Measurements from ENCODE around the gene EBPL.

Gene EBPL

DNA sequence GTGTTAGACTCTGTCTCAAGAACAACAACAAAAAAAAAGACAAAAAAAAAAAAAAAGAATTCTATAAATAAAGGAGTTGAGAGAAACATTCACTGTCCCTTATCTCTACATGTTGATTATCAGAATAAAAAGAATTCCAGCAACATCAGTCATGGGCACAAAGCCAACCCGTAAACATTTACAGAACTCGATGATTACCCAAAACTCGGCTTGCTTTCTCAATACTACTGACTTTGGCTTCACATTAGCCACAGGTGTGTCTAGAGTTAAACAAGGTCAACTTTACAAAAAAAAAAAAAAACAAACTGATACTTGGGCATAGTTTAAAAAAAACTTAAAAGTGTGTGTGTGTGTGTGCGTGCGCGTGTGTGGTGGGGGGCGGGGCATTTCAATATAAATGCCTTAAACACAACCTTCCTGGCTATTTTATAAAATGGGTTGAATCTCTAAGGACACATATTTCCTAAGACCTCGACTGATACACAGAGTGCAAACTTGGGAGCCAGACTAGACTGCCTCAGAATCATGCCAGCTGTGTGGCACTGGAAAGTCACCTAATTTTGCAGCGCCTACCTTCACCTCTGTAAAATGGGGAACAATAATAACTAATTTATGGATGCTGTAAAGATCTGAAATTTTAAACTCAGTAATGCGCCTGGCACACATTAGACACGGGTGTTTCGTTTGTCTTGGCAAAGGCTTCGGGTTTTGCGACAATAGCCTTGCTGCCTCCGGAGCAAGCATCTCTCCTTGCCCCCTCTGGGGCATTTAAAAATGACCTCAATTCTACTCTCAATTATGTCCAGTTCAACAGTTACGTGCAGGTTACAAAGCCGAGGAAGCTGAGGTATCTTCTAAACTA is 922 bp downstream of the EBPL start:
- Mint-ChIP-seq H3K4me3 (peak overlapping the region; percentile 83 to 90), H3K4me1 (peaks cover 22% of the 10 kb centered on the region), H3K27me3 (no peaks in the 10 kb centered on the region), H3K27ac (peak overlapping the region in 1 of 2 donors; percentile 43), H3K9me3 (no peaks in the 10 kb centered on the region)
- no peak for DNase-seq
- ATAC-seq: peak; percentile 39

DNA sequence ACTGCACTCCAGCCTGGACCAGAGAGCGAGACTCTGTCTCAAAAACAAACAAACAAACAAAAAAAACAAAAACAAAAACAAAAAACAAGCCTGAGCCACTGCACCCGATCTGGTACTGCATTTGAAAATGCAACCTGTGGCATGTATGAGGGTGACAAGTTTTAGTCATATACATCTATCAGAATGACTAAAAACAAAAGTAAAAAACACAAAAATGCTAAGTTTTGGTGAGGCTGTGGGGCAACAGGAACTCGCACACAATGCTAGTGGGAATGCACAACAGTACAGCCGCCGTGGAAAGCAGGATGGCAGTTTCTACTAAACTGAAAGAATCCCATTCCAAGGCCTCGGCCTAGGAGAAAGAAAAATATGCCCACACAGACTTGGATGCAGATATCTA is 7.8 kb downstream of the EBPL start:
- ATAC-seq (peak; percentile 96), DNase-seq (peak in 1 of 2 donors; percentile 34)
- H3K27ac Mint-ChIP-seq: no peak overlapping the region
- H3K27me3 Mint-ChIP-seq: no peaks in the 10 kb centered on the region
- H3K4me3 Mint-ChIP-seq: no peak overlapping the region
- H3K4me1 Mint-ChIP-seq: peaks cover 31% of the 10 kb centered on the region
- H3K9me3 Mint-ChIP-seq: no peaks in the 10 kb centered on the region

GRCh38 chr13:49681842-49682435 is 9.3 kb downstream of the EBPL start:
- DNase-seq: no peak
- H3K27ac Mint-ChIP-seq: no peak overlapping the region

DNA sequence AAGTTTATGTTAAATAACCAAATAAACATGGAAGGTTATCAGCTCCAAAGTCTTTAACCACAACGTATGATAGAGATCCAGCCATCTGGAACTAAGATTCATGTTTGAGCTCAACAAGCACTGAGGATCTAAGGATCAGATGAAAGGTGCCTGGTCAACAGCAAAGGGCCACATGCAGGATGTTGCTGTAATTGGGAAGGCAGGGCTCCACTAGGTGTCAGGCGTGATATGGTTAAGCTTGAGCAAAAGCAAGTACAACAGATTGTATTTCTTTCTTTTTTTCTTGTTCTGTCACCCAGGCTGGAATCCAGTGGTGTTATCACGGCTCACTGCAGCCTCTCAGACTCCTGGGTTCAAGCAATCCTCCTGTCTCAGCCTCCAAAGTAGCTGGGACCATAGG is 12.0 kb downstream of the EBPL start:
- ATAC-seq: no peak
- H3K4me3 Mint-ChIP-seq: no peak overlapping the region
- H3K4me1 Mint-ChIP-seq: peaks cover 10% of the 10 kb centered on the region
- H3K27me3 Mint-ChIP-seq: no peaks in the 10 kb centered on the region
- peak overlapping the region; percentile 42 to 65 for H3K27ac Mint-ChIP-seq
- DNase-seq: no peak
- H3K9me3 Mint-ChIP-seq: no peaks in the 10 kb centered on the region

More at GRCh38 chr13:49681842-49682435, 9.3 kb downstream of the EBPL start:
- H3K4me1 Mint-ChIP-seq: peaks cover 26% of the 10 kb centered on the region
- ATAC-seq: no peak
- no peaks in the 10 kb centered on the region for H3K9me3 Mint-ChIP-seq
- H3K27me3 Mint-ChIP-seq: no peaks in the 10 kb centered on the region
- H3K4me3 Mint-ChIP-seq: no peak overlapping the region

DNA sequence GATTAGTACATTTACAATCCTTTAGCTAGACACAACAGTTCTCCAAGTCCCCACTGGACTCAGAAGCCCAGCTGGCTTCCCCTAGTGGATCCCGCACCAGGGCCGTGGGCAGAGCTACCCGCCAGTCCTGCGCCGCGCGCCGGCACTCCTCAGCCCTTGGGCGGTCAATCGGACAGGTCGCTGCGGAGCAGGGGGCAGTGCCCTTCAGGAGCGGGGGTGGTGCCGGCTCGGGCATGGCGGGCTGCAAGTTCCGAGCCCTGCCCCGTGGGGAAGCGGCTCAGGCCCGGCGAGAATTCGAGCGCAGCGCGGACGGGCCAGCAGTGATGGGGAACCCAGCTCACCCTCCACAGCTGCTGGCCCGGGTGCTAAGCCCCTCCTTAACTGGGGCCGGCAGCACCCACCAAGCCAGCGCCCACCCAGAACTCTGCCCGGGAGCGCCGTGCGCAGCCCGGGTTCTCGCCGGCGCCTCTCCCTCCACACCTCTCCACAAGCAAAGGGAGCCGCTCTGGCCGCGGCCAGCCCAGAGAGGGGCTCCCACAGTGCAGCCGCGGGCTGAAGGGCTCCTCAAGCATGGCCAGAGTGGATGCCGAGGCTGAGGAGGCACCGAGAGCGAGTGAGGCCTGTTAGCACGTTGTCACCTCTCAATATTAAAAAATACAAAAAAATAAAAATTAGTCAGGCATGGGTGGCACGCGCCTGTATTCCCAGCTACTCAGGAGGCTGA is 12.9 kb downstream of the EBPL start:
- no peak overlapping the region for H3K27ac Mint-ChIP-seq

GRCh38 chr13:49676581-49677298 is 14.5 kb downstream of the EBPL start:
- H3K4me1 Mint-ChIP-seq: no peaks in the 10 kb centered on the region
- H3K9me3 Mint-ChIP-seq: no peaks in the 10 kb centered on the region
- ATAC-seq (no peak), DNase-seq (no peak)
- H3K4me3 Mint-ChIP-seq: no peak overlapping the region
- no peak overlapping the region for H3K27ac Mint-ChIP-seq
- no peaks in the 10 kb centered on the region for H3K27me3 Mint-ChIP-seq

More for the DNA sequence above, 12.9 kb downstream of the EBPL start:
- no peak for DNase-seq
- no peak overlapping the region for H3K4me3 Mint-ChIP-seq
- no peaks in the 10 kb centered on the region for H3K9me3 Mint-ChIP-seq
- peaks cover 1% of the 10 kb centered on the region for H3K4me1 Mint-ChIP-seq
- no peaks in the 10 kb centered on the region for H3K27me3 Mint-ChIP-seq
- ATAC-seq: no peak

GRCh38 chr13:49670828-49671227 is 20.5 kb downstream of the EBPL start:
- Mint-ChIP-seq H3K4me3 (no peak overlapping the region), H3K27me3 (no peaks in the 10 kb centered on the region), H3K4me1 (no peaks in the 10 kb centered on the region), H3K9me3 (no peaks in the 10 kb centered on the region), H3K27ac (no peak overlapping the region)
- ATAC-seq (no peak), DNase-seq (no peak)

DNA sequence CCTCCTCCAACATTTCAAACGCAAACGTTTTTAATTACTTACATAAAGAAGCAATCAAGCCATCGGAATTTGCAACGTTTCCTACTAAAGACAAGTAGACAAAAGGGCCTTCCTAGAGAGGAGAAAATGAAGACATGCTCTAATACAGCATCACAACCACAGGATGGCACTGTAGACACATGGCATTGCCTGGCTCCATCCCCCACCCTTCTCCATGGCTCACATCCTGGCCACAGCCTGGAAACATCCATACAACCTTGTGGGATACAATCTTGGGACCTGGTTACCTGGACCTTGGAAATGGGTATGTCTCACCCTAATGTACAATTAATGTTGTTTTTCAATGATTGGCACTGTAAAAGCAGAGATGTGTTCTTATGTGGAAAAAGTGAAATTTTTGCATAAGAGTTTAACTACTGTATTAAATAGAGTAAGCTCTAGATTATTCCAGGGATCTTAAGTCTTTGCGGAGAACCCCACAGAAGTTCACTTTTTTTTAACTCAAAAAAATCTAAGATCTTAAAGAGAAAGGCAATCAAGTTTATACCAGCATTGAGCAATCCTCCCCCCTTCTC is 21.5 kb downstream of the EBPL start:
- Mint-ChIP-seq H3K4me1 (no peaks in the 10 kb centered on the region), H3K27ac (no peak overlapping the region), H3K4me3 (no peak overlapping the region), H3K9me3 (no peaks in the 10 kb centered on the region), H3K27me3 (no peaks in the 10 kb centered on the region)
- no peak for DNase-seq
- peak; percentile 62 for ATAC-seq

- DNase-seq (no peak), ATAC-seq (no peak)
- no peaks in the 10 kb centered on the region for H3K27me3 Mint-ChIP-seq
- H3K4me1 Mint-ChIP-seq: no peaks in the 10 kb centered on the region
- H3K27ac Mint-ChIP-seq: no peak overlapping the region
- no peak overlapping the region for H3K4me3 Mint-ChIP-seq
- no peaks in the 10 kb centered on the region for H3K9me3 Mint-ChIP-seq
Measured at GRCh38 chr13:49667773-49668172, 23.5 kb downstream of the EBPL start.

DNA sequence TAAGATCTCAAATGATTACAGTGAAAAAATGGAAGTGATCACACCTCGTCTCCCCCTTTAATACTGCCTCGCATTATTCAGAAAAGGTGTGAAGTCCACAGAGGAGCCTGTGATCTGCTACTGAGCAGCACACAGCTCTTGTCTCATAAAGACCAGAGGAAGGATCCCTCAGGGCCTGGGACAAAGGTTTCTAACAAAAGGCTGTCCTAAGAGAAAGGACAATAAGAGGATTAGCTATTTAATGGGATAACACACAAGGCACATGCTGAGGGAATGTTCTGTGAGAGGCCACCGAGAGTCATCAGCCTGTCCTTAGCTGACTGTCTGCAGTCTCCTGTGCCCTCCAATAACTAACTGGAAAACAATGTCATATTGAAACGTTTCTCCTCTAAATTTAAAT is 26.7 kb downstream of the EBPL start:
- Mint-ChIP-seq H3K27me3 (no peaks in the 10 kb centered on the region), H3K4me1 (no peaks in the 10 kb centered on the region), H3K27ac (no peak overlapping the region), H3K9me3 (no peaks in the 10 kb centered on the region), H3K4me3 (no peak overlapping the region)
- no peak for ATAC-seq
- DNase-seq: no peak

GRCh38 chr13:49657241-49657641 is 34.0 kb downstream of the EBPL start:
- Mint-ChIP-seq H3K27ac (no peak overlapping the region), H3K4me3 (no peak overlapping the region), H3K27me3 (no peaks in the 10 kb centered on the region), H3K4me1 (no peaks in the 10 kb centered on the region), H3K9me3 (no peaks in the 10 kb centered on the region)
- ATAC-seq (no peak), DNase-seq (no peak)

DNA sequence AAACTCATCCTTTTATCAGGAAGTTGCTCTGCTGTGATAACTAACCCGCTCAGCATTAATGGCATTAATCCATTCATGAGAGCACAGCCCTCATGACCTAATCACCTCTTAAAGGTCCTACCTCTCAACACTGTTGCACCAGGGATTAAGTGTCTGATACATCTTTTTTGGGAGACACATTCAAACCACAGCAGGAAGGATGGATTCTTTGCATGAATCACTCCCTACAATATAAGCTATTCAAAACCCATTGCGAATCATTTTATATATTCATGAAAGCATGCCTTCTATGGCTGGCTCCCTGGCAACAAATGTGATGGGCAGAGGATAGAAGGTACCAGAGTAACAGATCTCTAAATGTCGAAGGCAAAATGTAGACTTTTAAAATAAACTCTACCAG is 35.4 kb downstream of the EBPL start:
- no peak for DNase-seq
- Mint-ChIP-seq H3K4me3 (no peak overlapping the region), H3K9me3 (no peaks in the 10 kb centered on the region), H3K27me3 (no peaks in the 10 kb centered on the region), H3K27ac (no peak overlapping the region), H3K4me1 (no peaks in the 10 kb centered on the region)
- no peak for ATAC-seq

DNA sequence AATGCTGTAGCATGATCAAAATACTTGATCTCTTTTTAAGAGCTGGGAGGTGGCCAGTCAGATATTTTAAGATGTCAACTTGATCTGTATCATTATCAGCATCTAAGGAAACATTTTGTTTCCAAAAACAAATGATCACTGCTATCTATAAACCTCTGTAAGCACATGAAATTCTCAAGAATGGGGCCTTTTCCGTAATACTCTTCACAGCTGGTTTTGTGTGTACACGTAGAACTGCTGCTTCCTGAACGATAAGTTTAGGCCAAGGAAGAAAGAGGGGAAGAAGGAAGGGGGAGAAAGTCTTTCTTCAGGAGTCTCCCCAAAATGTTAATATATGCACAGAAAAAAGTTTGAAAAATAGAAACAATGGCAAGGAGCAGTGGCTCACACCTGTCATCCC is 37.3 kb downstream of the EBPL start:
- H3K27me3 Mint-ChIP-seq: no peaks in the 10 kb centered on the region
- H3K4me1 Mint-ChIP-seq: no peaks in the 10 kb centered on the region
- ATAC-seq: no peak
- H3K27ac Mint-ChIP-seq: no peak overlapping the region
- H3K4me3 Mint-ChIP-seq: no peak overlapping the region
- no peak for DNase-seq
- no peaks in the 10 kb centered on the region for H3K9me3 Mint-ChIP-seq

DNA sequence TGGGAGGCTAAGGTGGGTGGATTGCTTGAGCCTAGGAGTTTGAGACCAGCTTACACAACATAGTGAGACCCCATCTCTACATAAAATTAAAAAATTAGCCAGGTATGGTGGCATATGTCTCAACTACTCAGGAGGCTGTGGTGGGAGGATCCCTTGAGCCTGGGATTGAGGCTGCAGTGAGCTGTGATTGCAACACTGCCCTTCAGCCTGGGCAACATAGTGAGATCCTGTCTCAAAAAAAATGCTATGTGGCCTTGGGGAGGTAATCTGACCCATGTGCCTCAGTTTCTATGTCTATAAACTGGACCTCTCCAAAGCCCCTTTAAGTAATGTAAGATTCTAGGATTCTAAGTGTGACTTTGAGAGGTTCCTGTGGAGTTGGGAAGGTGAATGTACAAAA is 37.8 kb downstream of the EBPL start:
- no peaks in the 10 kb centered on the region for H3K27me3 Mint-ChIP-seq
- no peaks in the 10 kb centered on the region for H3K9me3 Mint-ChIP-seq
- DNase-seq (no peak), ATAC-seq (no peak)
- H3K4me3 Mint-ChIP-seq: no peak overlapping the region
- H3K4me1 Mint-ChIP-seq: no peaks in the 10 kb centered on the region
- peak overlapping the region in 1 of 2 donors; percentile 7 for H3K27ac Mint-ChIP-seq

Measured in stimulated activated naive CD8-positive, alpha-beta T cell treated with anti-CD3 and anti-CD28 coated beads, Interleukin-15, amount 100 ng/mL, for 72 hours (primary cell).